GM18867 (cell line): ENCODE measurements around the gene KCNJ15.

Experiments
- ATAC-seq: cut with Tn5 transposase; IDR thresholded peaks from one replicate; pipeline ENCODE4 v1.9.1; 2021; ENCODE audit warnings: mild to moderate bottlenecking, moderate library complexity; ENCODE audit not compliant: unreplicated experiment

The KCNJ15 gene

GRCh38 chr21:38297194-38297631, 40.4 kb downstream of the KCNJ15 start:
- no peak for ATAC-seq

- ATAC-seq, result no peak
Measured at GRCh38 chr21:38297871-38298270, 41.1 kb downstream of the KCNJ15 start.

- no peak for ATAC-seq
Measured at GRCh38 chr21:38298832-38299231, 42.0 kb downstream of the KCNJ15 start.

GRCh38 chr21:38299671-38300070, 42.9 kb downstream of the KCNJ15 start:
- ATAC-seq, result no peak

DNA sequence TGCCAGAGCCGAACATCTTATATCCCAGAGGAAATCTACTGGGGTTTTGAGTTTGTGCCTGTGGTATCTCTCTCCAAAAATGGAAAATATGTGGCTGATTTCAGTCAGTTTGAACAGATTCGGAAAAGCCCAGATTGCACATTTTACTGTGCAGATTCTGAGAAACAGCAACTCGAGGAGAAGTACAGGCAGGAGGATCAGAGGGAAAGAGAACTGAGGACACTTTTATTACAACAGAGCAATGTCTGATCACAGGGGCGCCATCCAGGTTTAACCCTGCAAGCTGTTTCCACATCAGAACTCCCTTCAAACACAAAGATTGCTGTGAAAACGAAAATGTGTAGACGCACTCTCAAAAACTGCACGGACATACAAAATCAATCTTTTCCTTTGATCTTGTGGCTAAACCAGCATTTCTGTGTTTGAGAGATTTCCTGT, 43.4 kb downstream of the KCNJ15 start:
- ATAC-seq, result no peak

DNA sequence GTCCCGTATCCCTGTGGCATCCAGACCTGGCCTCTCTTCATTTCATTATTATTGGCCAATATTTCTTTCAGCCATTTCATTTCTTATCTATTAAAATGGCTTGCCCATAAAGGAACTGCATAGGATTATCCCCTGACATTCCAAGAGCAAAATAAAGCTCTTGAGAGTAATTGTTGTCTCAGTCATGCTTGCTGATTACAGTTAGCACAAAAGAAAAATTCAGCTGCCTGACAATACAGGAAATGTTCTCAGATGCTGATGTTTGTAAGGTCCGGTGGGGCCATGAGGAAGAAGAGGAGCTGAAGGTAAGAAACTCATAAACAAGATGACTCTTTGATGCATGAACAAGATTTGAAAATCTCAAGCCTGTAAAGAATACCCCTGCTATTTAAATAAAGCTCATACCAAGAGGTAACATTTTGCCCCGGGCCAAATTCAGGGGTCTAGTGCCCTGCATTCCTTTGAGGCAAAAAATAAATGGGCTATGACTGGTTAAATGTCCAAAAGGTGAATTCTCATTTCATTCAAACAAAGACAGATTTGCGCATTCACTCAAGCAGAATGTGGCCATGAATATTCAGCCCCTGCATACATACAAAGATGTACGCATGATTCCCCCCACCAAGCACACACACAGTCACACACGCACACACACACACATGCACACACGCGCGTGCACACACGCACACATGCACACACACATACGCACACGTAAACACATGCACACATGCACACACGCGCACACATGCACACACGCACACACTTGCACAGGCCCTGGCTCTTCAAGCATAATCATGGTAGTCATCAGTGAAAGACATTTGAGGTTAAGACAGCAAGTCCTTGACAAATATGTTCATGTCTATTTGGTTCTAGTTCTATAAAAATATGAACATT, 44.8 kb downstream of the KCNJ15 start:
- ATAC-seq, result no peak

DNA sequence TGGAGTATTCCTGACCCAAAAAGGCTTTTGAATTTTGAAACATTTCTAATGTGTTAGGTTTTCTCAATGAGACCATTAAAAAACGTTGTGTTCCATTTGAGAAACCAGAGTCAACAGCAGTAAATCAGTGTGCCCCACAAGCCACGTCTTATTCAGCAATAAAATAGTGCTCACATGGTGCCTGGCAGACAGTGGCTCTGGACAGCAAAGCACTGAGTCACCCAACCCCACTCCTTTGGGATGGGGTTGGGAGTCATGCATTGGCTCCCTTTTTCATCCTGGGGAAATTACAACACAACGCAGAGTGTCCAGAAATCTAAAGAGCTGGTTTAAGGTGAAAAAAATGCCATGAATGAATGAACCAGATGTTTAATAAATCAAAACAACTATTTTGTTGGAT, 46.5 kb downstream of the KCNJ15 start:
- no peak for ATAC-seq

GRCh38 chr21:38306433-38307141, 49.8 kb downstream of the KCNJ15 start:
- no peak for ATAC-seq

- ATAC-seq, result no peak
Measured at GRCh38 chr21:38307771-38308531, 51.2 kb downstream of the KCNJ15 start.

- ATAC-seq, result no peak
Measured at GRCh38 chr21:38308532-38309119, 51.8 kb downstream of the KCNJ15 start.

DNA sequence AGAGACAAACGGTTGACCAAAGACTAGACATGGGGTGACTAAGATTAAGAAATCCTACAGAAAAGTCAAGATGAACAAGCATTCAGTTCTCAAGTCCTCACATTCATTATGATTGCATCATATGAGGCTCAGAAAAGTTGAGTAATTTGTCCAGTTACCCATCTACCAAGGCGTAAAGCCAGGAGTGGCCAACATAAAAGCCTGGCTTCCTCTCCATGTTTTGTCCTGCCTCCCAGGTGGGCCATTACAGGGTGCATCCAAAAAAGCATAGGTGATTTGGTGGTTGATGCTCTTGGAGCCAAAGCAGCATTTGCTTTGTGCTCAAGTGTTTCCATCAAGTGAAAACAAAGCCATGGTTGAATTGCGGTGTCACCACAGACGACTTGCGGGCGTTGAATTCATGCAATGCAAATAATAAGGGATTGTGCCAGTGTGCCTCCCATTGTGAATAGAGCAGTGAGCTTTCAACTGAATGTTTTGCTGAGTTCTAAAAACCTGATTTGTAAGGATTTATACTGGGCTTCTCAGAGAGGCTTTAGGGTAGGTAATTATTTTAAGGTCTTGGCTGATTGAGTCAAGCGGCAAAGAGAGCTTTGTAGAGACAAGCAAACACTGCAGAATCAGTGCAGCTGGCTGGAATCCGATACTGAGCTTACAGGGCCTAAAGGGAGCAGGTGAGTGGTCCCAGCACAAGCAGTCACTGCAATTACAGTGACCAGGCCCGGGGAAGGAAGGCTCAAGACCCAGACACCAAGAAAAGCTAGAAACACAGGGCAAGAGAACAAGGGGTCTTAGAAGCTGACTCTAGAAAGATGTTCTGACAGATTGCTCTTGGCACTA, 54.1 kb downstream of the KCNJ15 start:
- ATAC-seq, result no peak

DNA sequence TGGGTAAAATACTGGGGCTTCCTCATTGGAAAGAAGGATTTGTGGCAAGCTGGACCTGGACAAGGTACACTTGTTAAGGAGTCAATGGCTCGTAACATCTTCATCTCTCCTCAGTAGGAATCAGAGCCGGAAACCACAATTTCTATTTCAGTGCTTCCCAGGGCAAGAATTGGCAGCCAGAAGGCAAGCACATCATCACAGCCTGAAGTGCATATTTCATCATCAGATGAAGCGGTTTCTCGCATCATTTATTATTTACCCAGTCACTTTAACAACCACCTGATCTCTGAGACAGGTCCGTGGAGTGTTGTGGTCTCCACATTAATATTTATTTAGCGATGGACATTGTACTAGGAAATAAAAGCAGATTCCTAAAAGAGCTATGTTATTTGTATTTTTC, 55.0 kb downstream of the KCNJ15 start:
- ATAC-seq, result no peak

GRCh38 chr21:38312822-38313221, 56.0 kb downstream of the KCNJ15 start:
- no peak for ATAC-seq

- no peak for ATAC-seq
Measured at GRCh38 chr21:38314558-38314957, 57.8 kb downstream of the KCNJ15 start.

DNA sequence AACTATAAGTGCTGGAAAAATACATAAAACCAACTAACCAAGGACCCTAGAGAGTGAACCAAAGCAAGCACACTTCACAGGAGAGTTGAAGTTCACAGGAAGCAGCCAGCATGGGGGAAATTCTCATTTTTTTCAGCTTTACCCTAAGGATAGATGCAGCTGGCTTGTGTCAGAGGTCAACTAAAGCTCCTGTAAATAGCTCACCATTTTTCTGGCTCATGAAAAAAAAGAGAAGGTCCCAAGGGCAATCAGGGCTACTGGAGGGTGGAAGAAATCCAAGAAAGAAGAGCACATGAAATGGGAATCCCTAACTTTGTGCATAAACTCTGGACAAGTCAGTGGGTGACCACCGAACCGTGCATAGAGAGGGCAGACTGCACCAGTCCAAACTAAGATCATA, 58.3 kb downstream of the KCNJ15 start:
- ATAC-seq, result no peak

GRCh38 chr21:38319781-38320180, 63.0 kb downstream of the KCNJ15 start:
- ATAC-seq, result no peak

DNA sequence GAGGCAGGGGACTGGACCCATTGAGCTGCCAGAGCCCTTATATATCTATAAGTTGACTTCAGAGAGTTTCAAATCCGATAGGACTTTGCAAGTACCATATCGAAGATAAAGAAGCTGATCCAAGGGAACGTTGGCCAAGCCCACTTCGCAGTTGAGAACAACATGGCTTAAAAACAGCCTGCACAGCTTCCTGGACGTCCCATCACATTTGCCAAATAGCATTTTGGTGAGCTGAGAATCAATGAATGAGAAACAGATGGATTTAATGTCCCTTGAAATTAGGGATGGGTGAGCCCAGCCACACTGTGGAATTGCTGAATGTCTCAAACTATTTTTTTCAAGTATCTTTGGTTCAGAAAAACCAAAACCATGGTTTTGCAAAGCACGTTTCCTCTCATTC, 64.8 kb downstream of the KCNJ15 start:
- ATAC-seq, result no peak

GRCh38 chr21:38322311-38322950, 65.6 kb downstream of the KCNJ15 start:
- no peak for ATAC-seq

- ATAC-seq, result no peak
Measured at GRCh38 chr21:38323721-38324531, 67.1 kb downstream of the KCNJ15 start.
